SK-N-MC (cell line): ENCODE measurements around the gene HABP2.

Source experiments
- EZH2 ChIP-seq: fragments of 200-600 bp; sonication (generic); IDR thresholded peaks from one replicate; pipeline ENCODE4 v1.6.1; 2017; ENCODE audit warnings: antibody characterized with exemption
- FOXP2 ChIP-seq: optimal IDR thresholded peaks from 2 replicates; pipeline ENCODE3; 2011; ENCODE audit warnings: mild to moderate bottlenecking, moderate library complexity; ENCODE audit not compliant: insufficient read depth; ENCODE audit errors: extremely low read length, control extremely low read depth
- POLR2AphosphoS5 ChIP-seq: IDR thresholded peaks from 2 replicates; pipeline ENCODE4 v1.6.1; 2012; ENCODE audit warnings: mild to moderate bottlenecking, low read depth, low read length, borderline replicate concordance

DNA sequence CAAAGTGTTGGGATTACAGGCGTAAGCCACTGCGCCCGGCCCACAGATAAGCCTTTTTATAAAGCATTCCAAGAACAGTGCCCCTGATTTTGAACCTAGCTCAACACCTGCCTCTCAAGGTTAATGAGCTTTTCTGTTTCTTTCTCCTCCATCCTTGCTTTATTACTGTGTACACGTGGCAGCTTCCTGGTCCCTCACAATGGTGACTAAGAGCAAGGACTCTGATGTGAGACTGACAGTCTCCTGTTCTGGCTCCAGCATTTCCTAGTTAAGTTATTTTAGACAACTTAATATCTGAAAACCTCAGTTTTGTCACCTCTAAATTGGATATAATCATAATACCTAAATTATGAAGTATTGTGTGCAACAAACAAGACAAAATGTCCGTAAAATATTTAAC lies 9.9 kb downstream of the HABP2 start:
- no peak for TF ChIP-seq FOXP2
- no peak for TF ChIP-seq POLR2AphosphoS5
- no peak for TF ChIP-seq EZH2
